ENCODE results near the gene SS18L1.

SS18L1 gene

GRCh38 chr20:62174021-62174804, 30.6 kb downstream of the SS18L1 start:
- no peak for DNase-seq (ENCODE audit: low spot score)

- DNase-seq (ENCODE audit: low spot score) = no peak
These were observed 31.5 kb downstream of the SS18L1 start for GRCh38 chr20:62174870-62175624.

- no peak for DNase-seq (ENCODE audit: low spot score)
These were observed 32.1 kb downstream of the SS18L1 start for GRCh38 chr20:62175711-62176110.

GRCh38 chr20:62176866-62177265, 33.3 kb downstream of the SS18L1 start:
- no peak for DNase-seq (ENCODE audit: low spot score)

GRCh38 chr20:62177307-62177706, 33.7 kb downstream of the SS18L1 start:
- no peak for DNase-seq (ENCODE audit: low spot score)

- no peak for DNase-seq (ENCODE audit: low spot score)
These were observed 35.0 kb downstream of the SS18L1 start for GRCh38 chr20:62178316-62179161.

- no peak for DNase-seq (ENCODE audit: low spot score)
These were observed 35.6 kb downstream of the SS18L1 start for GRCh38 chr20:62179162-62179504.

GRCh38 chr20:62181808-62182207, 38.2 kb downstream of the SS18L1 start:
- DNase-seq (ENCODE audit: low spot score) = no peak

GRCh38 chr20:62182469-62183425, 39.2 kb downstream of the SS18L1 start, which contains the start of gene MTG2:
Gene MTG2 (plus strand): TSS chr20:62183028. CDS start chr20:62193421, 10,393 bp downstream.
- peak; percentile 98 for DNase-seq (ENCODE audit: low spot score)

GRCh38 chr20:62183426-62184142, 40.0 kb downstream of the SS18L1 start:
- DNase-seq (ENCODE audit: low spot score) = no peak

GRCh38 chr20:62186096-62186426, 42.5 kb downstream of the SS18L1 start:
- DNase-seq (ENCODE audit: low spot score) = no peak

- no peak for DNase-seq (ENCODE audit: low spot score)
These were observed 43.6 kb downstream of the SS18L1 start for GRCh38 chr20:62186887-62187866.

GRCh38 chr20:62190639-62191411, 47.3 kb downstream of the SS18L1 start:
- DNase-seq (ENCODE audit: low spot score) = no peak

GRCh38 chr20:62191781-62192559, 48.4 kb downstream of the SS18L1 start:
- DNase-seq (ENCODE audit: low spot score) = no peak

- DNase-seq (ENCODE audit: low spot score) = no peak
These were observed 49.1 kb downstream of the SS18L1 start for GRCh38 chr20:62192635-62193034.

- DNase-seq (ENCODE audit: low spot score) = no peak
These were observed 49.8 kb downstream of the SS18L1 start for GRCh38 chr20:62193079-62194025.

- DNase-seq (ENCODE audit: low spot score) = no peak
These were observed 51.5 kb downstream of the SS18L1 start for GRCh38 chr20:62195075-62195405.

Data from germinal center (tissue), 1 donor.